Activated B cell treated with CpG ODN at 0.5 μM for 24 hours (primary cell): ENCODE measurements around the gene ZNF341. TPM values are rescaled to one million over a fixed set of nuclear protein-coding genes. Genes with fewer than 3 reads are reported as not detected.
A peak's percentile ranks its signal among the peaks of the same experiment; 100 is the strongest.

Experiments
- ATAC-seq: fragments of 200-7000 bp; cut with Tn5 transposase; one replicate; pipeline ENCODE4 v1.10.0; 2021; ENCODE audit warnings: low read depth, mild to moderate bottlenecking, moderate library complexity
- CTCF ChIA-PET: fragments of 350-600 bp; sonication (Branson Sonifier 250); formaldehyde crosslinking; loops from one replicate; lab custom pipeline; 2021; ENCODE audit warnings: antibody characterized with exemption; lab: Charles Lee
- POLR2A ChIA-PET: fragments of 350-600 bp; sonication (Branson Sonifier 250); formaldehyde crosslinking; loops from one replicate; lab custom pipeline; 2021; ENCODE audit warnings: antibody characterized with exemption; lab: Charles Lee
- DNase-seq: peaks from one replicate; pipeline ENCODE4 v3.0.0; 2022
- H3K27ac Mint-ChIP-seq: one replicate; pipeline ENCODE4 v1.8.0; 2020; ENCODE audit warnings: mixed read lengths
- H3K27me3 Mint-ChIP-seq: one replicate; pipeline ENCODE4 v1.8.0; 2021; ENCODE audit warnings: mixed read lengths
- H3K36me3 Mint-ChIP-seq: one replicate; pipeline ENCODE4 v1.8.0; 2021; ENCODE audit warnings: low read depth, mixed read lengths
- H3K4me1 Mint-ChIP-seq: one replicate; pipeline ENCODE4 v1.8.0; 2021; ENCODE audit warnings: mixed read lengths
- H3K4me3 Mint-ChIP-seq: one replicate; pipeline ENCODE4 v1.8.0; 2020; ENCODE audit warnings: mild to moderate bottlenecking, mixed read lengths
- H3K9me3 Mint-ChIP-seq: one replicate; pipeline ENCODE4 v1.8.0; 2020; ENCODE audit warnings: mixed read lengths
- intact Hi-C: fragments of 100-400 bp; cut with micrococcal nuclease; formaldehyde crosslinking; loops from one replicate; pipeline ENCODE4 v1.15.1; 2024
- total RNA-seq: library from RNA; stranded (reverse); gene quantifications from 2 replicates; pipeline ENCODE4 v1.2.3, GENCODE V29; 2022
- TF ChIP-seq, protein P1 (sequence below): fragments of 200-600 bp; IDR thresholded peaks from one replicate; pipeline ENCODE4 v1.8.0; 2022; ENCODE audit warnings: antibody characterized with exemption, mild to moderate bottlenecking

ZNF341 gene
- total RNA-seq, 1 donor from 2014 or later: 10.1 TPM

DNA sequence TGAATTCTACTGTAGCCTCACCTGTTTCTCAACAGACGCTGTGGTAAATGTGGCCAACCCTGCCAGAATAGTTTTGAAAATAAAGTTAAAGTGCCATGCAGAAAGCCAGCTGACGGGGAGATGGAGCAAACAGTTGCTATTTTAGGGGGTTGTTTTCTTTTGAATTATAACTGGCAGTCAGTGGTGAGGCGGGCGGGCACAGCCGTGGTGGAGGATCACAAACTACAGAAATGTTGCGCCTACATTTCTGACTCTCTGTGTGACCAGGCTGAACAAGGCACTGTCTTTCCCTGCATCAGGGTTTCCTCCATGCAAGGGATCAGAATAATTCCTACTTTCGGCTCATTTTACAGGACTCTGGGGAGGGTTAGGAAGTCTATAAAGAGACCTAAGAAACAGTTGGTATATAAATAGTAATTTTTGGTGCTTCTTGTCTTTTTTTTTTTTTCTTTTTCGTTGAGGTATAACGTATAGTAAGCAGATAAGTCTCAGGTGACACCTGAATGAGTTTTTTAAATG is 96.6 kb downstream of the ZNF341 start:
- Mint-ChIP-seq H3K9me3 (no peaks in the 10 kb centered on the region), H3K27me3 (no peaks in the 10 kb centered on the region), H3K36me3 (peaks cover 42% of the 10 kb centered on the region), H3K4me3 (no peak overlapping the region), H3K27ac (peak overlapping the region; percentile 51), H3K4me1 (peaks cover 78% of the 10 kb centered on the region)
- TF ChIP-seq, protein P1, sequence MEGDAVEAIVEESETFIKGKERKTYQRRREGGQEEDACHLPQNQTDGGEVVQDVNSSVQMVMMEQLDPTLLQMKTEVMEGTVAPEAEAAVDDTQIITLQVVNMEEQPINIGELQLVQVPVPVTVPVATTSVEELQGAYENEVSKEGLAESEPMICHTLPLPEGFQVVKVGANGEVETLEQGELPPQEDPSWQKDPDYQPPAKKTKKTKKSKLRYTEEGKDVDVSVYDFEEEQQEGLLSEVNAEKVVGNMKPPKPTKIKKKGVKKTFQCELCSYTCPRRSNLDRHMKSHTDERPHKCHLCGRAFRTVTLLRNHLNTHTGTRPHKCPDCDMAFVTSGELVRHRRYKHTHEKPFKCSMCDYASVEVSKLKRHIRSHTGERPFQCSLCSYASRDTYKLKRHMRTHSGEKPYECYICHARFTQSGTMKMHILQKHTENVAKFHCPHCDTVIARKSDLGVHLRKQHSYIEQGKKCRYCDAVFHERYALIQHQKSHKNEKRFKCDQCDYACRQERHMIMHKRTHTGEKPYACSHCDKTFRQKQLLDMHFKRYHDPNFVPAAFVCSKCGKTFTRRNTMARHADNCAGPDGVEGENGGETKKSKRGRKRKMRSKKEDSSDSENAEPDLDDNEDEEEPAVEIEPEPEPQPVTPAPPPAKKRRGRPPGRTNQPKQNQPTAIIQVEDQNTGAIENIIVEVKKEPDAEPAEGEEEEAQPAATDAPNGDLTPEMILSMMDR: no peak
- ChIA-PET CTCF (no interaction called here), POLR2A (no interaction called here)
- no peak for DNase-seq
- ATAC-seq: no peak
- intact Hi-C loops: no loop called here

DNA sequence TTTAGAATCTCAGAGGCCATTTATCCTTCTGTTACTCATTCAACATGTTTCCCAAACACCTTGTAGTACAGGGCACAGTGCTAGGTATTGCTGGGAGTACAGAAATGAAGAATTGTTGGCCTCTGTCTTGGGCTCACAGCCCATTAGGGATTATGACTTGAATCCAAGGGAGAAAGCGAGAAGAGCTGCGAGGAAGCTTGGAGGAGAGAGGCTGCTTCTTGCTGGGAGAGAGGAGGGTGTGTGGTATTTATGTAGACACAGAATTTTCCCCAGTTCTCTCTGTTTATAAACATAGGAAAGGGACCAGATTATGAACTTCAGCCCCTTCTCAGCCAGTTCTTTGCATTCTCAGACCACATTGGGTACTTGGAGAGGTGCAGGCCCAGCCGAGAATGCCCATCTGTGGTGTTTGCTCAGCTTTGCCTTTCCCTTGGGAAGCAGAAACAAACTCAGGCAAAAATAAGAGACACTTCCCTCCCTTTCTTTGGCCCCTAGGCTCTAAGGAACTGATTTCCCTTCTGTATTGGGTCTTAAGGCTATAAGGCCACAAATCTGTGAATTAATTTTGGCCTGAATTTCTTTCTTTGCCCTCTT is 97.3 kb downstream of the ZNF341 start:
- TF ChIP-seq, protein P1: no peak
- CTCF ChIA-PET: no interaction called here
- peaks cover 47% of the 10 kb centered on the region for H3K36me3 Mint-ChIP-seq
- peaks cover 80% of the 10 kb centered on the region for H3K4me1 Mint-ChIP-seq
- intact Hi-C loops: no loop called here
- H3K9me3 Mint-ChIP-seq: no peaks in the 10 kb centered on the region
- no peak overlapping the region for H3K4me3 Mint-ChIP-seq
- no peak for ATAC-seq
- H3K27ac Mint-ChIP-seq: peak overlapping the region; percentile 51
- H3K27me3 Mint-ChIP-seq: no peaks in the 10 kb centered on the region
- POLR2A ChIA-PET: no interaction called here
- no peak for DNase-seq

DNA sequence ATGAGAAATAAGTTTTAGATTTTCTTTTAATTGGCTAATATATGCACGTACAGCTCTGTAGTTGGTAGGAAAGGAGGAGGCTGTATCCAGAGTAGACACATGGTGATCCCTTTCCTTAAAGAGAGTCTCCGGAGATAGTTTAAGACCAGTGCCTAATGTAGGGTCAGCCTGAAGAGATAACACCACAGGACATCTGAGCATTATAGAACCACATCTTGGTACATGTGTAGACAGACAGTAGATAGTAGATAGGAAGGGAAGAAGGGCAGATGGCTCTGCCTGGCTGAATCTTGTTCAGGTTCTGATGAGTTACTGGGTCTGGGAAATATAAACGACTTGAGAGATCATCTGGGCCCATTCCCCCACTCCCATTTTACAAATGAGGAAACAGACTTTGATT is 97.8 kb downstream of the ZNF341 start:
- H3K27ac Mint-ChIP-seq: peak overlapping the region; percentile 24
- ChIA-PET POLR2A (no interaction called here), CTCF (no interaction called here)
- TF ChIP-seq, protein P1: no peak
- DNase-seq (no peak), ATAC-seq (no peak)
- peaks cover 46% of the 10 kb centered on the region for H3K36me3 Mint-ChIP-seq
- intact Hi-C loops: no loop called here
- no peaks in the 10 kb centered on the region for H3K9me3 Mint-ChIP-seq
- H3K27me3 Mint-ChIP-seq: no peaks in the 10 kb centered on the region
- H3K4me1 Mint-ChIP-seq: peaks cover 75% of the 10 kb centered on the region
- H3K4me3 Mint-ChIP-seq: no peak overlapping the region

DNA sequence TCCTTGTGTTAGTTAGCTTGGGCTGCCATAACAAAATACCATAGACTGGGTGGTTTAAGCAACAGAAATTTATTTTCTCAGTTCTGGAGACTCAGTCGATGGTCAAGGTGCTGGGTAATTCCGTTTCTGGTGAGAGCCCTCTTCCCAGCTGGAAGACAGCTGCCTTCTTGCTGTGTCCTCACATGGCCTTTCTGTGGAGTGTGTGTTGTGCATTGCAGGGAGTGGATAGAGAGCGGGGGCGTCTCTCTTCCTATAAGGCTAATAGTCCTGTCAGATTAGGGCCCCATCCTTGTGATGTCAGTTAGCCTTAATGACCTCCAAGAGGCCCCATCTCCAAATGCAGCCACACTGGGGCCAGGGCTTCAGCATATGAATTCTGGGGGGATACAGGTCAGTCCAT is 98.6 kb downstream of the ZNF341 start:
- TF ChIP-seq, protein P1: no peak
- intact Hi-C loops: no loop called here
- Mint-ChIP-seq H3K27me3 (no peaks in the 10 kb centered on the region), H3K9me3 (no peaks in the 10 kb centered on the region), H3K4me3 (no peak overlapping the region), H3K36me3 (peaks cover 47% of the 10 kb centered on the region), H3K27ac (no peak overlapping the region), H3K4me1 (peaks cover 71% of the 10 kb centered on the region)
- DNase-seq (no peak), ATAC-seq (no peak)
- ChIA-PET POLR2A (no interaction called here), CTCF (no interaction called here)

DNA sequence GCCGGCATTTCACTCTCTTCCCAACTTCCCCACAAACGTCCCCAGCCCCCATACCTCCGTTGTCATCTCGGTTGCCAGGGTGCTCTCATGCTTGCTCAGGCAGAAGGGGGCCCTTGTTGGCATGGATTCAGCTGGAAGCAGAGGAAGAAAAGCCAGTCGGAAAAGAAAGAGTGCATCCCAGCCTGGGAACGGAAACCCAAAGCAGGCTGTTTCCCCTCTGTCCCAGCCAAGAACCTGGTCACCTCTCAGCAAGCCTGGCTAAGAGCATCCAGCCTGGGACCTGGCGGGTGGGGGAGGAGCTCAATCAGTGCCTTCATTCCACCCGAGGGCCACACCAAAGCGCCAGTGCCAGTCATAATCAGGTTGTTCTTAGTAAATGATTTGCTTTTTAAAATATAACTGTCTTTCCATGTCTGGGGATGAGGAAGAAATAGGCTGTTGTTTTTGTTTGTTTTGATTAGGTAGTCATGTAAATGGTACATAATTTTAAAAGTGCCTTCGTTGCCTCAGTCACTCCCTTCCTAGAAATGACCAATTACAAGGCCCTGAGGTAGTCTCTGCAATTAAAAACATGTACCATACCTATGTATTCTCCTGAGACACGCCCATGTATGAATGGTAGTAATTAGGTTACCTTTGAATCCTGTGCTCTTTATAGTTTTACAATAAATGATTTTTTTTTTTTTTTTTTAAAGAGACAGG is 100.5 kb downstream of the ZNF341 start:
- peaks cover 71% of the 10 kb centered on the region for H3K4me1 Mint-ChIP-seq
- DNase-seq (no peak), ATAC-seq (no peak)
- ChIA-PET CTCF (no interaction called here), POLR2A (interaction anchor here (0.6 kb wide), 1 partner anchor 147 kb away, joined by 3 read pairs; no protein-coding TSS in a partner anchor)
- no peak overlapping the region for H3K27ac Mint-ChIP-seq
- no peaks in the 10 kb centered on the region for H3K27me3 Mint-ChIP-seq
- no peak overlapping the region for H3K4me3 Mint-ChIP-seq
- TF ChIP-seq, protein P1: no peak
- H3K9me3 Mint-ChIP-seq: no peaks in the 10 kb centered on the region
- H3K36me3 Mint-ChIP-seq: peaks cover 61% of the 10 kb centered on the region
- intact Hi-C loops: no loop called here
